Ishikawa (cell line): ENCODE results near the gene ALDH3A1.

Experiments used
- CEBPB ChIP-seq: IDR thresholded peaks from 2 replicates; pipeline ENCODE4 v1.6.1; 2012
- CREB1 ChIP-seq: IDR thresholded peaks from 2 replicates; pipeline ENCODE4 v1.6.1; 2012; ENCODE audit warnings: low read depth
- EGR1 ChIP-seq: IDR thresholded peaks from 2 replicates; pipeline ENCODE4 v1.6.1; 2012
- EP300 ChIP-seq: IDR thresholded peaks from 2 replicates; pipeline ENCODE4 v1.6.1; 2012; ENCODE audit warnings: borderline replicate concordance
- FOXM1 ChIP-seq: IDR thresholded peaks from 2 replicates; pipeline ENCODE4 v1.6.1; 2012; ENCODE audit warnings: low read depth, borderline replicate concordance
- MAX ChIP-seq: IDR thresholded peaks from 2 replicates; pipeline ENCODE4 v1.6.1; 2012
- NFIC ChIP-seq: IDR thresholded peaks from 2 replicates; pipeline ENCODE4 v1.6.1; 2012
- RAD21 ChIP-seq: IDR thresholded peaks from 2 replicates; pipeline ENCODE4 v1.6.1; 2012; ENCODE audit warnings: low read depth
- REST ChIP-seq: IDR thresholded peaks from 2 replicates; pipeline ENCODE4 v1.6.1; 2012; ENCODE audit warnings: low read depth, mild to moderate bottlenecking
- TAF1 ChIP-seq: IDR thresholded peaks from 2 replicates; pipeline ENCODE4 v1.6.1; 2012; ENCODE audit warnings: low read depth, mild to moderate bottlenecking
- TCF12 ChIP-seq: IDR thresholded peaks from 2 replicates; pipeline ENCODE4 v1.6.1; 2012; ENCODE audit warnings: low read depth
- TEAD4 ChIP-seq: IDR thresholded peaks from 2 replicates; pipeline ENCODE4 v1.6.1; 2012
- YY1 ChIP-seq: IDR thresholded peaks from 2 replicates; pipeline ENCODE4 v1.6.1; 2012; ENCODE audit warnings: low read depth
- TF ChIP-seq, protein P1 (sequence below): IDR thresholded peaks from 2 replicates; pipeline ENCODE4 v1.6.1; 2012

ALDH3A1 gene

GRCh38 chr17:19787733-19788357 lies 39.7 kb upstream of the ALDH3A1 start:
- TF ChIP-seq TAF1 (no peak), TCF12 (no peak), EP300 (no peak)

DNA sequence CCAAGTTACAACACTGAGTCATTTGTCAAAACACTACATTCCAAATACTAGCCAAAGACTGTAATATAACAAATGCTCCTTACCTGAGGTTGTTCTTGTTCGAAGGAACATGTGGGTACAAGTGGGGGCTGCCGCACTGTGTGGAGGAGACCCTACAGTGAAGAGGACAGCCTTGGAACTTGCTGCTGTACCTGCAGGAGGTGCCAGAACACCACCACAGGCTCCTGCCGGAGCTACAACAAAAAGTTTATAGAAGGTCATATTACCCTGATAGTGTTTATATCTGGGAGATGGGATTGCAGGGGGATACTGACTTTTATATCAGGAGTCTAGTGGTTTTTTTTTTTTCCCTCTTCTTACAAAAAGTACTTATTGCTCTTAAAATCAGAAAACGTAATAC lies 37.8 kb upstream of the ALDH3A1 start:
- TF ChIP-seq RAD21 (peak; percentile 36), FOXM1 (no peak), YY1 (no peak), CEBPB (no peak)

GRCh38 chr17:19781488-19782458 lies 33.7 kb upstream of the ALDH3A1 start:
- no peak for TF ChIP-seq FOXM1
- no peak for TF ChIP-seq TAF1
- TF ChIP-seq, protein P1, sequence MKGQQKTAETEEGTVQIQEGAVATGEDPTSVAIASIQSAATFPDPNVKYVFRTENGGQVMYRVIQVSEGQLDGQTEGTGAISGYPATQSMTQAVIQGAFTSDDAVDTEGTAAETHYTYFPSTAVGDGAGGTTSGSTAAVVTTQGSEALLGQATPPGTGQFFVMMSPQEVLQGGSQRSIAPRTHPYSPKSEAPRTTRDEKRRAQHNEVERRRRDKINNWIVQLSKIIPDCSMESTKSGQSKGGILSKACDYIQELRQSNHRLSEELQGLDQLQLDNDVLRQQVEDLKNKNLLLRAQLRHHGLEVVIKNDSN: no peak
- TF ChIP-seq TEAD4: no peak
- TF ChIP-seq CREB1: no peak
- TF ChIP-seq REST: no peak
- TF ChIP-seq RAD21: no peak
- no peak for TF ChIP-seq NFIC
- TF ChIP-seq EP300: no peak
- no peak for TF ChIP-seq CEBPB
- TF ChIP-seq TCF12: no peak
- TF ChIP-seq MAX: no peak
- no peak for TF ChIP-seq EGR1

- TF ChIP-seq FOXM1 (no peak), CEBPB (no peak), MAX (no peak), RAD21 (no peak), CREB1 (no peak), EP300 (no peak), YY1 (no peak), TAF1 (no peak), EGR1 (no peak)
- TF ChIP-seq, protein P1: no peak
Observed at GRCh38 chr17:19780846-19781245, 32.7 kb upstream of the ALDH3A1 start.

- no peak for TF ChIP-seq MAX
- no peak for TF ChIP-seq CEBPB
- no peak for TF ChIP-seq REST
- no peak for TF ChIP-seq CREB1
- TF ChIP-seq YY1: no peak
- no peak for TF ChIP-seq FOXM1
- TF ChIP-seq TCF12: no peak
Observed at GRCh38 chr17:19773534-19773933, 25.4 kb upstream of the ALDH3A1 start.
